ENCODE data around the gene TADA3.

- TF ChIP-seq CTCF (conservative IDR thresholded peaks at IDR 0.05; ENCODE audit: low read length) (peak; percentile 60), EZH2phosphoT487 (IDR thresholded peaks at IDR 0.05; ENCODE audit: borderline replicate concordance, low read depth, low read length) (no peak)
Measured at GRCh38 chr3:9820946-9821345, 28.7 kb upstream of the TADA3 start.
